GM23338 (cell line): ENCODE measurements around the gene SHISAL1. TPM values are rescaled to one million over a fixed set of nuclear protein-coding genes. Genes with fewer than 3 reads are reported as not detected.

ENCODE experiments used
- ATAC-seq: fragments of 200-7000 bp; cut with Tn5 transposase; 3 replicates; pipeline ENCODE4 v1.9.1; 2020
- DNase-seq: peaks from one replicate; pipeline ENCODE4 v3.0.0-alpha.2; 2015; ENCODE audit warnings: low spot score
- H2AFZ ChIP-seq: fragments of 200-600 bp; sonication (generic); 2 replicates; pipeline ENCODE4 v1.8.0; 2016; ENCODE audit warnings: antibody characterized with exemption, mild to moderate bottlenecking, moderate library complexity
- H3F3A ChIP-seq: fragments of 200-600 bp; sonication (generic); replicated peaks from 2 replicates; pipeline ENCODE4 v1.8.0; 2017; ENCODE audit warnings: antibody characterized with exemption, mixed run types, low read depth
- H3K27ac ChIP-seq: fragments of 200-600 bp; sonication (generic); 2 replicates; pipeline ENCODE4 v1.6.1; 2016; ENCODE audit warnings: low read depth
- H3K27me3 ChIP-seq: fragments of 200-600 bp; sonication (generic); 2 replicates; pipeline ENCODE4 v1.8.0; 2016; ENCODE audit warnings: mild to moderate bottlenecking, mixed run types, moderate library complexity; ENCODE audit not compliant: insufficient read depth
- H3K36me3 ChIP-seq: fragments of 200-600 bp; sonication (generic); 2 replicates; pipeline ENCODE4 v1.8.0; 2016; ENCODE audit warnings: mild to moderate bottlenecking; ENCODE audit not compliant: insufficient read depth
- H3K4me1 ChIP-seq: fragments of 200-600 bp; sonication (generic); 2 replicates; pipeline ENCODE4 v1.8.0; 2016; ENCODE audit warnings: mild to moderate bottlenecking, moderate library complexity; ENCODE audit not compliant: insufficient read depth
- H3K4me2 ChIP-seq: fragments of 200-600 bp; sonication (generic); 2 replicates; pipeline ENCODE4 v1.7.1; 2017; ENCODE audit warnings: mixed run types
- H3K4me3 ChIP-seq: fragments of 200-600 bp; sonication (generic); 2 replicates; pipeline ENCODE4 v1.6.1; 2016; ENCODE audit warnings: mixed run types
- H3K79me2 ChIP-seq: fragments of 200-600 bp; sonication (generic); replicated peaks from 2 replicates; pipeline ENCODE4 v1.8.0; 2017; ENCODE audit warnings: mild to moderate bottlenecking; ENCODE audit not compliant: insufficient read depth
- H3K9me2 ChIP-seq: fragments of 200-600 bp; sonication (generic); 2 replicates; pipeline ENCODE4 v1.8.0; 2017; ENCODE audit not compliant: insufficient read depth
- H4K20me1 ChIP-seq: fragments of 200-600 bp; sonication (generic); replicated peaks from 2 replicates; pipeline ENCODE4 v1.8.0; 2017; ENCODE audit warnings: mild to moderate bottlenecking; ENCODE audit not compliant: insufficient read depth
- H3K27ac Mint-ChIP-seq: 2 replicates; pipeline ENCODE4 v1.8.0; 2020; ENCODE audit warnings: inconsistent platforms, mild to moderate bottlenecking, moderate library complexity, mixed read lengths
- H3K27me3 Mint-ChIP-seq: 3 replicates; pipeline ENCODE4 v1.8.0; 2022; ENCODE audit warnings: low read depth, mild to moderate bottlenecking, moderate library complexity, mixed read lengths, inconsistent platforms; ENCODE audit not compliant: insufficient read depth, poor library complexity
- H3K36me3 Mint-ChIP-seq: 3 replicates; pipeline ENCODE4 v1.8.0; 2021; ENCODE audit warnings: low read depth, mild to moderate bottlenecking, inconsistent platforms, moderate library complexity, mixed read lengths
- H3K4me1 Mint-ChIP-seq: 3 replicates; pipeline ENCODE4 v1.8.0; 2020; ENCODE audit warnings: mild to moderate bottlenecking, inconsistent platforms, mixed read lengths
- H3K4me3 Mint-ChIP-seq: 3 replicates; pipeline ENCODE4 v1.8.0; 2021; ENCODE audit warnings: moderate library complexity, mild to moderate bottlenecking, inconsistent platforms, mixed read lengths
- H3K9me3 Mint-ChIP-seq: 3 replicates; pipeline ENCODE4 v1.8.0; 2020; ENCODE audit warnings: moderate library complexity, mild to moderate bottlenecking, inconsistent platforms, mixed read lengths
- CREB1 ChIP-seq: fragments of 250-450 bp; sonication (Bioruptor Pico); IDR thresholded peaks from 2 replicates; pipeline ENCODE4 v1.5.0; 2020; ENCODE audit warnings: low read depth, mild to moderate bottlenecking, moderate library complexity
- EZH2 ChIP-seq: fragments of 200-600 bp; sonication (generic); IDR thresholded peaks from one replicate; pipeline ENCODE4 v1.8.0; 2017; ENCODE audit warnings: antibody characterized with exemption, mild to moderate bottlenecking, low read depth; ENCODE audit not compliant: unreplicated experiment
- EZH2phosphoT487 ChIP-seq: fragments of 200-600 bp; sonication (generic); IDR thresholded peaks from one replicate; pipeline ENCODE4 v1.8.1; 2018; ENCODE audit warnings: antibody characterized with exemption; ENCODE audit not compliant: unreplicated experiment
- JUNB ChIP-seq: IDR thresholded peaks from one replicate; pipeline ENCODE4 v1.6.1; 2016; ENCODE audit warnings: antibody characterized with exemption; ENCODE audit not compliant: unreplicated experiment
- NANOG ChIP-seq: IDR thresholded peaks from 2 replicates; pipeline ENCODE4 v1.6.1; 2016; ENCODE audit warnings: antibody characterized with exemption, borderline replicate concordance
- POLR2AphosphoS5 ChIP-seq: IDR thresholded peaks from 2 replicates; pipeline ENCODE4 v1.6.1; 2016; ENCODE audit warnings: antibody characterized with exemption, low read depth
- STAT1 ChIP-seq: IDR thresholded peaks from one replicate; pipeline ENCODE4 v1.6.1; 2016; ENCODE audit warnings: antibody characterized with exemption; ENCODE audit not compliant: unreplicated experiment
- ZNF114 ChIP-seq: fragments of 250-450 bp; sonication (Bioruptor Pico); IDR thresholded peaks from 2 replicates; pipeline ENCODE4 v1.5.0; 2020; ENCODE audit warnings: mild to moderate bottlenecking, moderate library complexity
- ZNF331 ChIP-seq: fragments of 250-450 bp; sonication (Bioruptor Pico); IDR thresholded peaks from 2 replicates; pipeline ENCODE4 v1.5.0; 2020; ENCODE audit warnings: low read depth, mild to moderate bottlenecking, moderate library complexity
- polyA plus RNA-seq: library from polyadenylated mRNA; unstranded; fragments of >200 nt; fragmentation: Nextera tagmentation; extraction: Ambion mirVana; gene quantifications from 2 replicates; pipeline ENCODE4 v1.2.1, GENCODE V29; 2016
- total RNA-seq: library from RNA; depleted of rRNA; stranded (reverse); fragments of >200 nt; shearing (Covaris generic); gene quantifications from 2 replicates; pipeline ENCODE4 v1.2.3, GENCODE V29; 2014
- TF ChIP-seq, protein P1 (sequence below), 2 experiments: fragments of 200-600 bp in 1 of 2; sonication (generic) in 1 of 2; conservative IDR thresholded peaks; 2 replicates each; pipeline versions ENCODE4 v1.5.1 to v1.6.1; 2016 to 2017; ENCODE audit warnings: antibody characterized with exemption in 2 of 2, low read depth in 2 of 2, mild to moderate bottlenecking in 2 of 2, moderate library complexity in 1 of 2
- TF ChIP-seq, protein P2 (sequence below): IDR thresholded peaks from 2 replicates; pipeline ENCODE4 v1.6.1; 2016; ENCODE audit warnings: antibody characterized with exemption
- TF ChIP-seq, protein P3 (sequence below): IDR thresholded peaks from one replicate; pipeline ENCODE4 v1.6.1; 2018; ENCODE audit warnings: antibody characterized with exemption; ENCODE audit not compliant: unreplicated experiment
- TF ChIP-seq, protein P4 (sequence below): fragments of 250-450 bp; sonication (Bioruptor Pico); IDR thresholded peaks from 2 replicates; pipeline ENCODE4 v1.5.0; 2020; ENCODE audit warnings: mild to moderate bottlenecking, moderate library complexity

SHISAL1 gene
- total and polyA plus RNA-seq, 2 experiments from 2014 or later, result 0.71 to 3.4 TPM

DNA sequence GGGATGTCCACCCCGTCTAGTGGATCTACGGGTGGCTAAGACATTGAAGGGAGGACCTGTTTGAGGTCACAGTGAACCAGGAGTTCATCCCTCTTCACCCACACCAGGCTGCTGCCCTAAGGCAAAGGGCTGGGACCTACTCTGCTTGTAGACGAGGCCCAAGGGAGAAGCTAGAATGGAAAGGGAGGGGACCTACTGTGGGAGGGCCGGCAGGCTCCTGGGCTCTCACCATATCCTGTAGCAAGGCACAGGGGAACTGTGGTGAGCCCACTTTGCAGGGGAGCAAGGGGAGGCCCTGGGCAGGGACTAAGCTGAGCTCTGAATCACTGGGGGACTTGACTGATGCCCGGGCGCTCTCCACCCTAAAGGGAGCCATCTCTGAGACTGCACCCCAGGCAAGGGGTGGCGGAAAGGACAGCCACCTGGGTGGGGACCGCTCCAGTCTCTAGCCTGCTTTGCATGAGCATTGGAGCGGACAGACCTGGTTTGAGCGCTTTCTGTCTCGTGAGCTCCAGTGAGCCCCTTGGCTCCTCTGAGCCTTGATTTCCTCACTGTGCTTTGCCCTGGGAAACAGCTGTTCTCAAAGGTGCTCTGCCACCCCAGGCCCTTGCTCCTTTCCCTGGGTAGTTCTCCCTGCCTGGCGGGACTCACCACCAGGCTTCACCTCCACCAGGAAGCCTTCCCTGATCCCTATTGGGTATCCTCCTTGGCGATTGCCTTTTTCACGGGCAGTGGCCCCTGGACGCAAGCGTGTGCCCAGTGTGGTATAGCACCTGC is 107.8 kb downstream of the SHISAL1 start:
- Histone ChIP-seq H3K27me3 (no peaks in the 10 kb centered on the region), H3K36me3 (no peaks in the 10 kb centered on the region), H3F3A (no peaks in the 10 kb centered on the region), H3K4me2 (no peak overlapping the region), H4K20me1 (no peaks in the 10 kb centered on the region), H3K27ac (no peak overlapping the region), H2AFZ (no peak overlapping the region), H3K4me1 (no peaks in the 10 kb centered on the region), H3K4me3 (no peak overlapping the region), H3K79me2 (no peaks in the 10 kb centered on the region), H3K9me2 (no peaks in the 10 kb centered on the region)
- Mint-ChIP-seq H3K4me1 (peaks cover 2% of the 10 kb centered on the region; the same call in 1 of the 3 replicates), H3K27ac (no peak overlapping the region), H3K9me3 (no peaks in the 10 kb centered on the region), H3K27me3 (peaks cover 4% of the 10 kb centered on the region), H3K36me3 (no peaks in the 10 kb centered on the region), H3K4me3 (no peak overlapping the region)
- TF ChIP-seq EZH2phosphoT487 (no peak), JUNB (no peak), ZNF331 (CRISPR knock-in tag) (no peak), POLR2AphosphoS5 (no peak), NANOG (no peak), EZH2 (no peak), ZNF114 (CRISPR knock-in tag) (no peak), STAT1 (no peak), CREB1 (CRISPR knock-in tag) (no peak)
- TF ChIP-seq, protein P1, sequence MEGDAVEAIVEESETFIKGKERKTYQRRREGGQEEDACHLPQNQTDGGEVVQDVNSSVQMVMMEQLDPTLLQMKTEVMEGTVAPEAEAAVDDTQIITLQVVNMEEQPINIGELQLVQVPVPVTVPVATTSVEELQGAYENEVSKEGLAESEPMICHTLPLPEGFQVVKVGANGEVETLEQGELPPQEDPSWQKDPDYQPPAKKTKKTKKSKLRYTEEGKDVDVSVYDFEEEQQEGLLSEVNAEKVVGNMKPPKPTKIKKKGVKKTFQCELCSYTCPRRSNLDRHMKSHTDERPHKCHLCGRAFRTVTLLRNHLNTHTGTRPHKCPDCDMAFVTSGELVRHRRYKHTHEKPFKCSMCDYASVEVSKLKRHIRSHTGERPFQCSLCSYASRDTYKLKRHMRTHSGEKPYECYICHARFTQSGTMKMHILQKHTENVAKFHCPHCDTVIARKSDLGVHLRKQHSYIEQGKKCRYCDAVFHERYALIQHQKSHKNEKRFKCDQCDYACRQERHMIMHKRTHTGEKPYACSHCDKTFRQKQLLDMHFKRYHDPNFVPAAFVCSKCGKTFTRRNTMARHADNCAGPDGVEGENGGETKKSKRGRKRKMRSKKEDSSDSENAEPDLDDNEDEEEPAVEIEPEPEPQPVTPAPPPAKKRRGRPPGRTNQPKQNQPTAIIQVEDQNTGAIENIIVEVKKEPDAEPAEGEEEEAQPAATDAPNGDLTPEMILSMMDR (conservative IDR thresholded peaks at IDR 0.05; ENCODE audit: low read depth in 2 of 2), result no peak
- TF ChIP-seq, protein P2, sequence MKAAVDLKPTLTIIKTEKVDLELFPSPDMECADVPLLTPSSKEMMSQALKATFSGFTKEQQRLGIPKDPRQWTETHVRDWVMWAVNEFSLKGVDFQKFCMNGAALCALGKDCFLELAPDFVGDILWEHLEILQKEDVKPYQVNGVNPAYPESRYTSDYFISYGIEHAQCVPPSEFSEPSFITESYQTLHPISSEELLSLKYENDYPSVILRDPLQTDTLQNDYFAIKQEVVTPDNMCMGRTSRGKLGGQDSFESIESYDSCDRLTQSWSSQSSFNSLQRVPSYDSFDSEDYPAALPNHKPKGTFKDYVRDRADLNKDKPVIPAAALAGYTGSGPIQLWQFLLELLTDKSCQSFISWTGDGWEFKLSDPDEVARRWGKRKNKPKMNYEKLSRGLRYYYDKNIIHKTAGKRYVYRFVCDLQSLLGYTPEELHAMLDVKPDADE, result no peak
- TF ChIP-seq, protein P3, sequence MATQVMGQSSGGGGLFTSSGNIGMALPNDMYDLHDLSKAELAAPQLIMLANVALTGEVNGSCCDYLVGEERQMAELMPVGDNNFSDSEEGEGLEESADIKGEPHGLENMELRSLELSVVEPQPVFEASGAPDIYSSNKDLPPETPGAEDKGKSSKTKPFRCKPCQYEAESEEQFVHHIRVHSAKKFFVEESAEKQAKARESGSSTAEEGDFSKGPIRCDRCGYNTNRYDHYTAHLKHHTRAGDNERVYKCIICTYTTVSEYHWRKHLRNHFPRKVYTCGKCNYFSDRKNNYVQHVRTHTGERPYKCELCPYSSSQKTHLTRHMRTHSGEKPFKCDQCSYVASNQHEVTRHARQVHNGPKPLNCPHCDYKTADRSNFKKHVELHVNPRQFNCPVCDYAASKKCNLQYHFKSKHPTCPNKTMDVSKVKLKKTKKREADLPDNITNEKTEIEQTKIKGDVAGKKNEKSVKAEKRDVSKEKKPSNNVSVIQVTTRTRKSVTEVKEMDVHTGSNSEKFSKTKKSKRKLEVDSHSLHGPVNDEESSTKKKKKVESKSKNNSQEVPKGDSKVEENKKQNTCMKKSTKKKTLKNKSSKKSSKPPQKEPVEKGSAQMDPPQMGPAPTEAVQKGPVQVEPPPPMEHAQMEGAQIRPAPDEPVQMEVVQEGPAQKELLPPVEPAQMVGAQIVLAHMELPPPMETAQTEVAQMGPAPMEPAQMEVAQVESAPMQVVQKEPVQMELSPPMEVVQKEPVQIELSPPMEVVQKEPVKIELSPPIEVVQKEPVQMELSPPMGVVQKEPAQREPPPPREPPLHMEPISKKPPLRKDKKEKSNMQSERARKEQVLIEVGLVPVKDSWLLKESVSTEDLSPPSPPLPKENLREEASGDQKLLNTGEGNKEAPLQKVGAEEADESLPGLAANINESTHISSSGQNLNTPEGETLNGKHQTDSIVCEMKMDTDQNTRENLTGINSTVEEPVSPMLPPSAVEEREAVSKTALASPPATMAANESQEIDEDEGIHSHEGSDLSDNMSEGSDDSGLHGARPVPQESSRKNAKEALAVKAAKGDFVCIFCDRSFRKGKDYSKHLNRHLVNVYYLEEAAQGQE, result no peak
- TF ChIP-seq, protein P4, sequence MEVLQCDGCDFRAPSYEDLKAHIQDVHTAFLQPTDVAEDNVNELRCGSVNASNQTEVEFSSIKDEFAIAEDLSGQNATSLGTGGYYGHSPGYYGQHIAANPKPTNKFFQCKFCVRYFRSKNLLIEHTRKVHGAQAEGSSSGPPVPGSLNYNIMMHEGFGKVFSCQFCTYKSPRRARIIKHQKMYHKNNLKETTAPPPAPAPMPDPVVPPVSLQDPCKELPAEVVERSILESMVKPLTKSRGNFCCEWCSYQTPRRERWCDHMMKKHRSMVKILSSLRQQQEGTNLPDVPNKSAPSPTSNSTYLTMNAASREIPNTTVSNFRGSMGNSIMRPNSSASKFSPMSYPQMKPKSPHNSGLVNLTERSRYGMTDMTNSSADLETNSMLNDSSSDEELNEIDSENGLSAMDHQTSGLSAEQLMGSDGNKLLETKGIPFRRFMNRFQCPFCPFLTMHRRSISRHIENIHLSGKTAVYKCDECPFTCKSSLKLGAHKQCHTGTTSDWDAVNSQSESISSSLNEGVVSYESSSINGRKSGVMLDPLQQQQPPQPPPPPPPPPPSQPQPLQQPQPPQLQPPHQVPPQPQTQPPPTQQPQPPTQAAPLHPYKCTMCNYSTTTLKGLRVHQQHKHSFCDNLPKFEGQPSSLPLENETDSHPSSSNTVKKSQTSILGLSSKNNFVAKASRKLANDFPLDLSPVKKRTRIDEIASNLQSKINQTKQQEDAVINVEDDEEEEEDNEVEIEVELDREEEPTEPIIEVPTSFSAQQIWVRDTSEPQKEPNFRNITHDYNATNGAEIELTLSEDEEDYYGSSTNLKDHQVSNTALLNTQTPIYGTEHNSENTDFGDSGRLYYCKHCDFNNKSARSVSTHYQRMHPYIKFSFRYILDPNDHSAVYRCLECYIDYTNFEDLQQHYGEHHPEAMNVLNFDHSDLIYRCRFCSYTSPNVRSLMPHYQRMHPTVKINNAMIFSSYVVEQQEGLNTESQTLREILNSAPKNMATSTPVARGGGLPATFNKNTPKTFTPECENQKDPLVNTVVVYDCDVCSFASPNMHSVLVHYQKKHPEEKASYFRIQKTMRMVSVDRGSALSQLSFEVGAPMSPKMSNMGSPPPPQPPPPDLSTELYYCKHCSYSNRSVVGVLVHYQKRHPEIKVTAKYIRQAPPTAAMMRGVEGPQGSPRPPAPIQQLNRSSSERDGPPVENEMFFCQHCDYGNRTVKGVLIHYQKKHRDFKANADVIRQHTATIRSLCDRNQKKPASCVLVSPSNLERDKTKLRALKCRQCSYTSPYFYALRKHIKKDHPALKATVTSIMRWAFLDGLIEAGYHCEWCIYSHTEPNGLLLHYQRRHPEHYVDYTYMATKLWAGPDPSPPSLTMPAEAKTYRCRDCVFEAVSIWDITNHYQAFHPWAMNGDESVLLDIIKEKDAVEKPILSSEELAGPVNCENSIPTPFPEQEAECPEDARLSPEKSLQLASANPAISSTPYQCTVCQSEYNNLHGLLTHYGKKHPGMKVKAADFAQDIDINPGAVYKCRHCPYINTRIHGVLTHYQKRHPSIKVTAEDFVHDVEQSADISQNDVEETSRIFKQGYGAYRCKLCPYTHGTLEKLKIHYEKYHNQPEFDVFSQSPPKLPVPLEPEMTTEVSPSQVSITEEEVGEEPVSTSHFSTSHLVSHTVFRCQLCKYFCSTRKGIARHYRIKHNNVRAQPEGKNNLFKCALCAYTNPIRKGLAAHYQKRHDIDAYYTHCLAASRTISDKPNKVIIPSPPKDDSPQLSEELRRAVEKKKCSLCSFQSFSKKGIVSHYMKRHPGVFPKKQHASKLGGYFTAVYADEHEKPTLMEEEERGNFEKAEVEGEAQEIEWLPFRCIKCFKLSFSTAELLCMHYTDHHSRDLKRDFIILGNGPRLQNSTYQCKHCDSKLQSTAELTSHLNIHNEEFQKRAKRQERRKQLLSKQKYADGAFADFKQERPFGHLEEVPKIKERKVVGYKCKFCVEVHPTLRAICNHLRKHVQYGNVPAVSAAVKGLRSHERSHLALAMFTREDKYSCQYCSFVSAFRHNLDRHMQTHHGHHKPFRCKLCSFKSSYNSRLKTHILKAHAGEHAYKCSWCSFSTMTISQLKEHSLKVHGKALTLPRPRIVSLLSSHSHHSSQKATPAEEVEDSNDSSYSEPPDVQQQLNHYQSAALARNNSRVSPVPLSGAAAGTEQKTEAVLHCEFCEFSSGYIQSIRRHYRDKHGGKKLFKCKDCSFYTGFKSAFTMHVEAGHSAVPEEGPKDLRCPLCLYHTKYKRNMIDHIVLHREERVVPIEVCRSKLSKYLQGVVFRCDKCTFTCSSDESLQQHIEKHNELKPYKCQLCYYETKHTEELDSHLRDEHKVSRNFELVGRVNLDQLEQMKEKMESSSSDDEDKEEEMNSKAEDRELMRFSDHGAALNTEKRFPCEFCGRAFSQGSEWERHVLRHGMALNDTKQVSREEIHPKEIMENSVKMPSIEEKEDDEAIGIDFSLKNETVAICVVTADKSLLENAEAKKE (CRISPR knock-in tag), result no peak
- ATAC-seq (no peak), DNase-seq (no peak)
